OCI-LY7 (cell line): ENCODE measurements around the gene MLX.

Experiments
- EZH2phosphoT487 ChIP-seq: fragments of 200-600 bp; sonication (generic); IDR thresholded peaks from 2 replicates; pipeline ENCODE4 v1.6.1; 2018; ENCODE audit warnings: low read depth, borderline replicate concordance, mild to moderate bottlenecking, mixed run types, antibody characterized with exemption, low read length, moderate library complexity, mixed read lengths
- TF ChIP-seq, protein P1 (sequence below): fragments of 200-600 bp; sonication (generic); conservative IDR thresholded peaks from 2 replicates; pipeline ENCODE4 v1.5.1; 2014; ENCODE audit warnings: mild to moderate bottlenecking, antibody characterized with exemption, low read length, moderate library complexity, mixed read lengths

DNA sequence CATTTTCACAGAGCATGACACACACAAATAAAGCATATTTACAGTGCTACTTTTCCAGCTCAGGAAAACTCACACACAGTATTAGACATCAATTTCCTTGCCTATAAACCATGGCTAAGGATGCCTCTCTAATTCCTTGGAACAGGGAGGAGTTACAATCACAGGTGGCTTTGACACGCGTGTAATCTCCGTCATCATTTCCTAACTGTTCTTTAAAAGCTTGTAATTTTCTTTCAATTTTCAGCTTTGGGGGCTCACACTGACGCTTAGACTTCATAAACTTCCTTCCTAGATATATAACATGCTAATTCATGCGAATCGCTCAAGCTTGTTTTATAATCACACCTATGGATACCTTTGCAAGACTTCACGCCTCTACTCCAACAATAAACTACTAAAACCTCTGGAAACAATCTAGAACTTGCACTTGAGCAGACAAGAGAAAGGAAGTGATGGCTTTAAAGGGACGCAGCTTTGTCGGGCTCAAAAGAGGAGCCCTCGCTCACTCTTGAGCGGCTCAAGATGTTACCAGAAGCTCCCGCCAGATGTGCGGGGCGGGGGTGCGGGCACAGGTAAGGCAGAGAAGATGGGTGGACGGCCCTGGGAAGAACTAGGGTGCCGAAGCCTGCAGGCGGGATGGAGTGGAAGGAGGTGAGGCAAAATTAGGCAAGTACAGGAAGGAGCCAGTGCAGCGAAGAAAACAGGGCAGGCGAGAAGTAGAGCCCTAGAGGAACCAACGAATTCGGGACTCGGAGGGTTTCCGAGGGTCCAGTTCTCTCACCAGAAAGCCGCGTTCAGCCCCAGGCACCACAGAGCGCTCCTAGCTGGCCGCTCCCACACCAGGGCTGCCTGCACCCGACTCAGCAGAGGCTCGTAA is 41.6 kb downstream of the MLX start:
- TF ChIP-seq, protein P1, sequence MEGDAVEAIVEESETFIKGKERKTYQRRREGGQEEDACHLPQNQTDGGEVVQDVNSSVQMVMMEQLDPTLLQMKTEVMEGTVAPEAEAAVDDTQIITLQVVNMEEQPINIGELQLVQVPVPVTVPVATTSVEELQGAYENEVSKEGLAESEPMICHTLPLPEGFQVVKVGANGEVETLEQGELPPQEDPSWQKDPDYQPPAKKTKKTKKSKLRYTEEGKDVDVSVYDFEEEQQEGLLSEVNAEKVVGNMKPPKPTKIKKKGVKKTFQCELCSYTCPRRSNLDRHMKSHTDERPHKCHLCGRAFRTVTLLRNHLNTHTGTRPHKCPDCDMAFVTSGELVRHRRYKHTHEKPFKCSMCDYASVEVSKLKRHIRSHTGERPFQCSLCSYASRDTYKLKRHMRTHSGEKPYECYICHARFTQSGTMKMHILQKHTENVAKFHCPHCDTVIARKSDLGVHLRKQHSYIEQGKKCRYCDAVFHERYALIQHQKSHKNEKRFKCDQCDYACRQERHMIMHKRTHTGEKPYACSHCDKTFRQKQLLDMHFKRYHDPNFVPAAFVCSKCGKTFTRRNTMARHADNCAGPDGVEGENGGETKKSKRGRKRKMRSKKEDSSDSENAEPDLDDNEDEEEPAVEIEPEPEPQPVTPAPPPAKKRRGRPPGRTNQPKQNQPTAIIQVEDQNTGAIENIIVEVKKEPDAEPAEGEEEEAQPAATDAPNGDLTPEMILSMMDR = no peak
- no peak for TF ChIP-seq EZH2phosphoT487
